Colonic mucosa (tissue), 4 donors: ENCODE results near the gene TIMM10. TPM values are rescaled to one million over a fixed set of nuclear protein-coding genes. Genes with fewer than 3 reads are reported as not detected.
A peak's percentile ranks its signal among the peaks of the same experiment; 100 is the strongest.

Experiments
- DNase-seq: peaks from one replicate; pipeline ENCODE4 v3.0.0-alpha.2; 2020
- H3K27ac ChIP-seq: fragments of 200-600 bp; one replicate; pipeline ENCODE4 v1.8.0; 2021
- H3K27me3 ChIP-seq: fragments of 200-600 bp; one replicate; pipeline ENCODE4 v1.8.0; 2021
- H3K36me3 ChIP-seq: fragments of 200-600 bp; one replicate; pipeline ENCODE4 v1.8.0; 2021
- H3K4me1 ChIP-seq: fragments of 200-600 bp; one replicate; pipeline ENCODE4 v1.8.0; 2021; ENCODE audit warnings: mild to moderate bottlenecking
- H3K4me3 ChIP-seq: fragments of 200-600 bp; one replicate; pipeline ENCODE4 v1.8.0; 2021
- H3K9ac ChIP-seq, 2 donors: one replicate each; pipeline ENCODE4 v1.7.0; 2013; ENCODE audit warnings: control low read depth in 2 of 2, low read depth in 2 of 2, low read length in 2 of 2
- H3K9me3 ChIP-seq: fragments of 200-600 bp; one replicate; pipeline ENCODE4 v1.8.0; 2021
- intact Hi-C: fragments of 100-400 bp; cut with DNase I; formaldehyde crosslinking; loops from one replicate; pipeline ENCODE4 v1.14.1; 2022
- total RNA-seq, 2 donors: library from RNA; stranded (reverse); fragmentation: NEBNext Ultra II Directional in 1 of 2; extraction: Animal tissue kit (Norgen Biotek cat#: 25700) in 1 of 2; gene quantifications; one replicate each; pipeline ENCODE4 v1.2.1, GENCODE V29; 2021
- TF ChIP-seq, protein P1 (sequence below): fragments of 200-600 bp; IDR thresholded peaks from one replicate; pipeline ENCODE4 v1.8.0; 2022; ENCODE audit warnings: antibody characterized with exemption, mild to moderate bottlenecking
- donor health status: healthy.
- donor health status: DM: no; HTN: no; CAD: no.
- donor health status: DM: no; HTN: no; CAD: no.

Gene TIMM10
- total RNA-seq, 2 donors from 2014 or later = 54.8 to 67.1 TPM

GRCh38 chr11:57515332-57516060, 15.1 kb downstream of the TIMM10 start, which contains the start of gene SLC43A1:
Gene SLC43A1 (minus strand): TSS chr11:57515702. CDS start chr11:57514111, 1,591 bp downstream.
- intact Hi-C loops = no loop called here
- no peaks in the 10 kb centered on the region for H3K27me3 ChIP-seq
- TF ChIP-seq, protein P1, sequence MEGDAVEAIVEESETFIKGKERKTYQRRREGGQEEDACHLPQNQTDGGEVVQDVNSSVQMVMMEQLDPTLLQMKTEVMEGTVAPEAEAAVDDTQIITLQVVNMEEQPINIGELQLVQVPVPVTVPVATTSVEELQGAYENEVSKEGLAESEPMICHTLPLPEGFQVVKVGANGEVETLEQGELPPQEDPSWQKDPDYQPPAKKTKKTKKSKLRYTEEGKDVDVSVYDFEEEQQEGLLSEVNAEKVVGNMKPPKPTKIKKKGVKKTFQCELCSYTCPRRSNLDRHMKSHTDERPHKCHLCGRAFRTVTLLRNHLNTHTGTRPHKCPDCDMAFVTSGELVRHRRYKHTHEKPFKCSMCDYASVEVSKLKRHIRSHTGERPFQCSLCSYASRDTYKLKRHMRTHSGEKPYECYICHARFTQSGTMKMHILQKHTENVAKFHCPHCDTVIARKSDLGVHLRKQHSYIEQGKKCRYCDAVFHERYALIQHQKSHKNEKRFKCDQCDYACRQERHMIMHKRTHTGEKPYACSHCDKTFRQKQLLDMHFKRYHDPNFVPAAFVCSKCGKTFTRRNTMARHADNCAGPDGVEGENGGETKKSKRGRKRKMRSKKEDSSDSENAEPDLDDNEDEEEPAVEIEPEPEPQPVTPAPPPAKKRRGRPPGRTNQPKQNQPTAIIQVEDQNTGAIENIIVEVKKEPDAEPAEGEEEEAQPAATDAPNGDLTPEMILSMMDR = no peak
- H3K36me3 ChIP-seq = no peaks in the 10 kb centered on the region
- peaks cover 4% of the 10 kb centered on the region for H3K4me1 ChIP-seq
- peak within 1 kb of the TSS; percentile 65 to 81 for H3K9ac ChIP-seq
- DNase-seq = peak; percentile 72
- H3K4me3 ChIP-seq = peak within 1 kb of the TSS; percentile 79
- H3K27ac ChIP-seq = no peak within 1 kb of the TSS
- no peaks in the 10 kb centered on the region for H3K9me3 ChIP-seq

DNA sequence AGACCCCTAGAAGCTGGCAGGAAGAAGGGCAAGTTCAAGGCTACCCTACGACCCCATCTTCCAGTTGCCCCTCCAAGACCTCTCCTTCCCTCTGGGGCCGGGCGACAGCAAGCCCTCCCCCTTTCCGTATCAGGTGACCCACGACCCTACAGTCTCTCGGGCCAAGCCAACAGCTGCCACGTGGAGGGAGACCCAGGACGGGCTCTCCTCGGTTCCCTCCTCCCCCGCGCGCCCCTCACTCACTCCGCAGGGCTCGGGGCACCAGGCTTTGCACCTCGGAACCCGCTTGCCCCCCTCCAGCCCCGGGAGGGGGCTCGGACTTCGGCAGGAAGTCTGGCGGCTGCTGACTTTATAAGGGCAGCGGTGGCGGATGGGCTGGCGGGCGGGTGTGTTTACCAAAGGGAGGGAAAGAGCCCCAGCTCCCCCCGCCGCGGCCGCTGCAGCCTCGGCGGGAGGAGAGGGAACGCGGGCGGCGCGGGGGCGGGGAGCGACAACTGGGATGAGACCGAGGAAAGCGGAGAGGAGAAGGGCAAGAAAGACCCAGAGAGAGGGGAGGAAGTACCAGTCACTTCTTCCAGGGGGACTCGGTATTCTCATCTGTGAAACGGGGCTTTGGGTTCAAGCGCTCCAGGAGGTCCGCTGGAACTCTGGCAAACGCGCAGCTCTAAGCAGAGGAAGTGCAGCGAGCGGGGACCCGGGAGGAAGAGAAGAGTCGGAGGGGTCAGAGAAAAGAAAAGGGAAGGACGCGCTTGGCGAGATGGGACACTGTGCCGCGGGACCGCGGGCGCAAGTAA, 15.8 kb downstream of the TIMM10 start:
- H3K27ac ChIP-seq = no peak overlapping the region
- DNase-seq = peak; percentile 83
- no peaks in the 10 kb centered on the region for H3K36me3 ChIP-seq
- no peaks in the 10 kb centered on the region for H3K27me3 ChIP-seq
- no peaks in the 10 kb centered on the region for H3K9me3 ChIP-seq
- H3K4me3 ChIP-seq = peak overlapping the region; percentile 79
- intact Hi-C loops = no loop called here
- TF ChIP-seq, protein P1 = no peak
- peak overlapping the region; percentile 65 to 81 for H3K9ac ChIP-seq
- peaks cover 4% of the 10 kb centered on the region for H3K4me1 ChIP-seq

DNA sequence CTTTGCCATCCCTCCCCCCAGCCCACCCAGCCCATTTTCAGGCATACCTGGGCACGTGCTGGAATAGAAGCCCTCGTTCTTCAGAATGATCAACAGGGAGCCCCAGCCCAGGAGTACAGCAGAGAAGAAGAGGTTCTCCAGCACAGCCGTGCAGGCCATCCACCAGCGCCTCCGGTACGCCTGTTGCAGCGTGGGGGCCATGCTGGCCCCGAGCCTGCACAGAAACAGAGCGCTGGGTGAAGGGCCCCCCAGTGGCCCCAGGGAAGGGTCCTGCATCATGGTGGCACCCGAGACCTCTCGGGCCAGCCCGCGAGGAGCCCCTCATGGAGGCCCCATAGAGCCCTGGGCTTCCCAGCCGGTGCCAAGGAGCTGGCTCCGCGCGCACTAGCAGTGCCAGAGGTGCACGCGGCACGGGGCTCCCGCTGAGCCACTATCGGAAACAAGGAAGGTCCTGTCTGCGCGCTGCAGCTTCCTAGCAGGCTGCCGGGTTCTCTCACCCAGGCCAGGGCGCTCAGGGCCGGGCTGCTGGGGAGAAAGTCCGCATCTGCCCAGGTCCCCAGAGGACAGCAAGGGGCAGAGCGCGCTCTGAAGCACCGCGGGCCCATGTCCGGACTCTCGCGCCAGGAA, 16.5 kb downstream of the TIMM10 start:
- H3K27ac ChIP-seq = no peak overlapping the region
- H3K4me3 ChIP-seq = peak overlapping the region; percentile 79
- peak; percentile 58 for DNase-seq
- TF ChIP-seq, protein P1 = no peak
- peak overlapping the region; percentile 65 to 81 for H3K9ac ChIP-seq
- H3K4me1 ChIP-seq = peaks cover 4% of the 10 kb centered on the region
- H3K36me3 ChIP-seq = no peaks in the 10 kb centered on the region
- no peaks in the 10 kb centered on the region for H3K27me3 ChIP-seq
- no peaks in the 10 kb centered on the region for H3K9me3 ChIP-seq
- intact Hi-C loops = no loop called here

GRCh38 chr11:57513452-57513795, 17.1 kb downstream of the TIMM10 start:
- Histone ChIP-seq H3K36me3 (no peaks in the 10 kb centered on the region), H3K27me3 (no peaks in the 10 kb centered on the region), H3K27ac (no peak overlapping the region), H3K9me3 (no peaks in the 10 kb centered on the region), H3K9ac (peak overlapping the region in 1 of 2 donors; percentile 35), H3K4me1 (peaks cover 4% of the 10 kb centered on the region), H3K4me3 (no peak overlapping the region)
- DNase-seq = no peak
- intact Hi-C loops = no loop called here
- TF ChIP-seq, protein P1 = no peak

DNA sequence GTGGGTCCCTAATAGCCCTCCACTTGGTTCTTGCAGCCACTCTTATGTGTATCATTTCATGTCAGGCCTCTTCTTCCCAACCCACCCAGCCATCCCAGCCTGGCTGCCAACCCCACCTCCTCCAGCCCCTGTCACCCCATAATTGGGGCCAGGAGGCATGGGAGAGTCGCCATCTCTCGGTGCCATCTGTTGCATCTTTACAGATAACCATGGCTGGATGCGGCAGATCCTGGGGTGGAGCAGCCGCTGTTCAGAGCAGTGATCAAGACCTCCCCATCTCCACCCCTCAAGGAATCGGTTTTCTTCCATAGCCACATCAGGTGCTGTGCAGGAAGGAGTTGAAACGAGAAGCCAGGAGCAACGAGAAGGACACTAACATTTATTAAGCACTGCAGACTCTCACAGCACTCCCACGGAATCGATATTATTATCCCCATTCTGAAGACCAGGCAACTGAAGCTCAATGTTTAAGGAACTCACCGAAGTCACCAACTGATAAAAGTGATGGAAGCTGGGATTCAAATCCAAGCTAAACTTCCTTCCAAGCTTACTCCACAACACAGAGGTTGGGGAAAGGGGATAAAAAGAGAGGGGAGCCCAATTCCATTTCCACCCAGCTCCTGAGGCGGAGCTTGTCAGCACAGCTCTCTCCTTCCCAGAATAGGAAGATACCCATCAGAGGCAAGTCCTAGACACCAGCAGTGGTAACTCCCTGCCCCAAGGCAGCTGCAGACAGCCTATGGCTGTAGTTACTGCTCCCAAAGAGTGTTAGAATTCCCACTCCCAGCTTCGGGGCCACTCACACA, 17.7 kb downstream of the TIMM10 start:
- DNase-seq = no peak
- Histone ChIP-seq H3K36me3 (no peaks in the 10 kb centered on the region), H3K4me1 (peaks cover 4% of the 10 kb centered on the region), H3K9me3 (no peaks in the 10 kb centered on the region), H3K4me3 (no peak overlapping the region), H3K27me3 (no peaks in the 10 kb centered on the region), H3K27ac (no peak overlapping the region), H3K9ac (no peak overlapping the region)
- TF ChIP-seq, protein P1 = no peak
- intact Hi-C loops = no loop called here
